Head of caudate nucleus (tissue), 42 donors: ENCODE measurements around the gene LARP1.
"Not testable (repeated sequence)": the region's sequence is repeated elsewhere in the genome, so short reads cannot be mapped to it uniquely, and the experiment has no call there.

ENCODE experiments used
- DNase-seq, 42 donors: peaks; one replicate each; pipeline versions ENCODE4 v3.0.0 to v3.0.0-alpha.2; 2020 to 2021; ENCODE audit warnings: mixed read lengths in 7 of 42
- intact Hi-C: fragments of 100-400 bp; cut with DNase I; formaldehyde crosslinking; loops from one replicate; pipeline ENCODE4 v1.15.0; 2022

Gene LARP1

DNA sequence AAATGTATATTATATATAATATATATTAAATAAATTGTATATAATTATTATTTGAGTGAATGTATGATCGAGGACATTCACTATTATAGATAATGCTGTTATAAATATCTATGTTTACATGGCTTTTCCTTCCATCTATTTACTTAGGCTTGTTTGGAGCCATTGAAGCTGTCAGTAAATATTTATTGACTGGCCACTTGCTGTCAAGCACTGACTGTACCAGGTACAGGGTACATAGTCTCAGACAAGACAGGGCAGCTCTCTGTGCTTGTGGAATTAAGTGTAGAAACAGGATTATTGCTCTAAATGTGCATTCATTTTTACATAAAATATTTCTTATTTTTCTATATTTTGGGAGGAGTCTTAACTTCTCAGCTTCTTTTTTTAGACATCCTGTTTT is 78.9 kb downstream of the LARP1 start:
- DNase-seq: no peak
- intact Hi-C loops: no loop called here

DNA sequence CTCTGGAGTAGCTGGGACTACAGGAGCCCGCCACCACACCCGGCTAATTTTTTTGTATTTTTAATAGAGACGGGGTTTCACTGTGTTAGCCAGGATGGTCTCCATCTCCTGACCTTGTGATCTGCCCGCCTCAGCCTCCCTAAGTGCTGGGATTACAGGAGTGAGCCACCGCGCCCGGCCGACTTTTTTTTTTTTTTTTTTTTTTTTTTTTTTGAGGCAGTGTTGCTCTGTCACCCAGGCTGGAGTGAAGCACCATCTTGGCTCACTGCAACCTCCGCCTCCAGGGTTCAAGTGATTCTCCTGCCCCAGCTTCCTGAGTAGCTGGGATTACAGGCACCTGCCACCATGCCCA is 80.5 kb downstream of the LARP1 start:
- intact Hi-C loops, DNase-seq: not testable (repeated sequence)

DNA sequence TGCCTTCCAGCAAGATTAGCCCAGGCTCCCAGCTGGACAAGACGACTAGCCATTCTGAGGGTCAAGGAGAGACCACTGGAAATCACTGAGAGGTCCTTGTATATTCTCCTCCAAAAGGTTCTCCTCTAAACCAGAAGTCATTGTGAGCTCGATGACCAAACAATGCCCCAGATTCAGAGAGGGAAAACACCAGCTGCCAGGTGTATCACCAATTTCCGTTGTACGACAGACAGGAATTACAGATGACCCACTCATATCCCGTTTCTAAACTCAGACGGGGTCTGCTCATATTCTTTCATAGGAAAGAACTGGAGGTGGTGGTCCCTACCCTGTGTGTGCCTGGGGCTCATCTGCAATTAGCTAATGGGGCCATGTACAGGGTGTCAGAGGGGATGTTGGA is 81.0 kb downstream of the LARP1 start:
- DNase-seq: no peak
- intact Hi-C loops: no loop called here

DNA sequence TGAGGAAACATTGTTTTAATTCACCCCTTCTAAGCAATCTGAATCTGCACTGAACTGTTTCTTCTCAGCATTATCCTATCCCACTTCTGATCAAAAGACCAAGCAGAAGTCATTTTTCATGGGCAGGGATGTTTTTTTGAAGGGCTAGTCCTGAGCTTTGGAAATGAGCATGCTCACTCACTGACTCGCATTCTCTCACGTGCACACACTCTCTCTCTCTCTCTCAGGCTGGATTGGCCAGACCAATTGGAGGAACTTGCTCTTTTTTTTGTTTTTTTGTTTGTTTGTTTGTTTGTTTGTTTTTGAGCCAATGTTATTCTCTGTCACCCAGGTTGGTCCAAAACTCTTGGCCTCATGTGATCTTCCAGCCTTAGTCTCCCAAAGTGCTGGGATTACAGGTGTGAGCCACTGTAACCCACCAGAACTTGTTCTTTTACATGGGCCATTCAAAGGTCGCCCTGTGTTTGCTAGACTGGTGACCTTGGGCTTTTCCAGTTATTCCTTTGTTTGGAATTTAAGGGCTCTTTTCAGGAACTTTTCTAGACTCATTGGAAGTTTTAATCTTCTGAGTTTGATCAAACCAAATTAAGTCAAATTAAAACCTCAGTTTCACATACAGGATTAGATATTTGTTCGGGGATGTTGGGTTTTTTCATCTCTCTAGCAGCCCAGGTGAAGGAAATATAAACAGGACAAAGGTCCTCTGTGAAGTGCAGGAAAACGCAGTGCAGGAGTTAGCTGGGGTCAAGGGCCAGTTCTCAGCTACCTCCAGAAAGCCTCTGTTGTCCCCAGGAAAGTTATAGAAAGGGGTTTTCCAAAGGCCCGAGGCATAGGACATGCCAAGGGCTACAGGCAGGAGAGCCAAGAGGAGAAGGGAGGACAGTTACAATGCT is 82.1 kb downstream of the LARP1 start:
- intact Hi-C loops: no loop called here

DNA sequence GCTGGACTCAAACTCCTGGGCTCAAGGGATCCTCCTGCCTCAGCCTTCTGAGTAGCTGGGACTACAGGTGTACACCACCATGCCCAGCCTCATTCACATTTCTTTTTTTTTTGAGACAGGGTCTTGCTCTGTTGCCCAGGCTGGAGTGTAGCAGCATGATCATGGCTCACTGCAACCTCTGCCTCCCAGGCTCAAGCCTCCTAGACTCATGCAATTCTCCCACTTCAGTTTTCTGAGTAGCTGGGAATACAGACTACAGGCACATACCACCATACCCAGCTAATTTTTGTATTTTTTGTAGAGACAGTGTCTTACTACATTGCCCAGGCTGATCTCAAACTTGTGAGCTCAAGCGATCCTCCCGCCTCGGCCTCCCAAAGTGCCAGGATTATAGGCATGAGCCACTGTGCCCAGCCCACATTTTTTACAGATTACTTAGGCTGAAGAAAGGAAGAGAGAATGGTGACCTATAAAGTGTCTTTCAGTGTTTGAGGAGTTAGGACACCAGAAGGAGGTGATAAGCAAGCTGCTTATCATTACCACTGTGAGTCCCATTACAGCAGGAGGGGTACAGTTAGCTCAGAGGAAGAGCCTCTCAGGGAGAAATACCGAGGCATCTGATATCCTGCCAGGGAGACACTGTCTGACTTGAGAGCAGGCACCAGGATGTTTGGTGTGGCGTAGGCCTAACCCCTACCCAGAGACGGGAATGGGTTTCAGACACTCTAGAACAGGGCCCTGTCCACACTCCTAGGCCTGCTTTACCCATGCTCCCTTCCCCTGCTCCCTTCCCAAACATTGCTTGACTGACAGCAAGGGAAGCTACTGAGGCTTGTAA is 85.5 kb downstream of the LARP1 start:
- intact Hi-C loops: no loop called here
- DNase-seq: no peak

More for the DNA sequence above, 82.1 kb downstream of the LARP1 start:
- no peak for DNase-seq

DNA sequence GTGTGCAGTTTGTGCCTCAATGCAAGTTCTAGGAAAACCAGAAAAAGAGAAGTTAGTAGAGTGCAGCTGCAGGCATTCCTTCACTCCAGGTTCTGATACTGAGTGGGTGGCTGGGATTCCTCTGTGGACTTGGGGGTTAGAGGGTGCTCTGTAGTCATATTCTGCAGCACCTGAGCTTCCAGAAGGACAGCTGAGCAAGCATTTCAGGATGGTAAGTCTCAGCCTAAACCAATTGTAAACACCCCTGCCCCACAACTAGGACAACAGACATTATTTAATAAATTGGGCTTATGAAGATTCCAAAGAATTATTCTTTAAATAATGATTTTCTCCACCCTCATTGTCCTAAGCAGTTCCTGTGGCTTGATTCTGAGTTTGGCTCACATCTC is 86.1 kb downstream of the LARP1 start:
- DNase-seq: no peak
- intact Hi-C loops: no loop called here

DNA sequence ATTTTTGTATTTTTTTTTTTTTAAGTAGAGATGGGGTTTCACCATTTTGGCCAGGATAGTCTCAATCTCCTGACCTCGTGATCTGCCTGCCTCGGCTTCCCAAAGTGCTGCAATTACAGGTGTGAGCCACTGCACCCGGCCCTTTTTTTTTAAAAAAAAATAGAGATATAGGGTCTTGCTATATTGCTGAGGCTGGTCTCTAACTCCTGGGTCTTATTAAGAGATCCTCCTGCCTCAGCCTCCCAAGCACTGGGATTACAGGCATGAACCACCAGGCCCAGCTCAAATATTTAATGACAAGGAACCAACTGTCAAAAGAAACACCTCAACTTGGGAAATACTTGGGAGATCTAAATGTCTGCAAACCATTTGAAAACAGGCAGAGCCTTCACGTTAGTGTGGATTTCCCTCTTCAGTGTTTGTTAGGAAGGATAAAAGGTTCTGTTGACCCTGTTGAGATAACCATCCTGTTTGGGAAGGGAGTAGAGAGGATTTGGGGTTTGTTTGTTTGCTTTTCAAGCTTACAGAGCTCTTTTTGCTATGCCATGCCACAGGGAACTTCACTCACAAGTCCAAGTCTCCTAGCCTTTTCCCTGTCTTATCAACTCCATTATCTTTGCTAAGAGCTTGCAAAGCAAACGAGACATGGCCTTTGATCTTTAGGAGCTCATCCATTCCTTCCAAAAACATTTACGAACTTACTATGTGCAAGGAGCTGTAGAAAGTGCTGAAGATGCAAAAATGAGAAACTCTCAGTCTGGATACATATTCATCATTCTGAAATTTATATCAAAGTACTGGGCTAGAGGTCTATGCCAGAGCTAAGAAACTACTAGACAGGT is 87.7 kb downstream of the LARP1 start:
- intact Hi-C loops: no loop called here
- DNase-seq: no peak

DNA sequence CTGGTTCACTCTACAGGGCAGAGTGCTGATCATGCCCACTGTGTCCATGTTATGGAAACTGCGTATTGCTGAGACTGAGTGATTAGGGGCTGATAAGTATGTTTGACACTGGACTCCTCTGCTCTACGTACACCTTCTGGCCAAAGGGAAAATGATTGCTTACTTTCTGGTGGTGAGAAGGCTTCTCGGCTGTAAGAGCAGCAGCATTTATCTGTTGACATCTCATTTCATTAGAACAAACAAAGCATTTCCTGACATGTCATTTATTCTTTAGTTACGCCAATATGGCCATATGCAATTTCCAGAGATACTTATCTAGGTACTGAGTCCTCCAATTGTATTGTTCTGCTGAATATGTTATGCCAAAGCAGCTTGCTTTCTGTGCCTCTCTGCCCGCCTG is 89.6 kb downstream of the LARP1 start:
- intact Hi-C loops: no loop called here
- no peak for DNase-seq

DNA sequence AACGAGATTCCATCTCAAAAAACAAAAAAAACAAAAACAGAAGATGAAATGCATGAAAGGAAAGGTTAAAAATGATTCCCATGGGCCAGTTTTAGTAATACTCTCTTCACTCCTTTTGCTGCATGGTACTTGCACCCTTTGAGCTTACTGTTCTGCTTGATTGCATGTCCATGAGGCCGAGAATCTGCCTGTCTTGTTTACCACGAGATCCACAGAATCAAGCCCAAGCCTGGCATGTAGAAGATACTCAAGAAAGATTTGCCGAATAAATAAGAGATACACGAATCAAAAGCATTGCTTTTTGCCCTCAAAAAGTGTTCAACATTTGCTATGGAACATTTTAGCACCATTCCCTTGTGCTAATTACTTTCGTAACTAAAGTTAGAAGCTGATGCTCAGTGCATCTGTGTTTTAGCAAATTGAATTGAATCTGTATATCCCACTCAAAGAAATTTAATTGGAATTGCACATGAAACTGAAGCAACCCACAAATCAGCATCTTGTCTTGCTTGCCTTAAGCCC is 94.1 kb downstream of the LARP1 start:
- intact Hi-C loops: no loop called here
- DNase-seq: peak in 5 of 42 donors; percentile 22 to 50 (median 27)

DNA sequence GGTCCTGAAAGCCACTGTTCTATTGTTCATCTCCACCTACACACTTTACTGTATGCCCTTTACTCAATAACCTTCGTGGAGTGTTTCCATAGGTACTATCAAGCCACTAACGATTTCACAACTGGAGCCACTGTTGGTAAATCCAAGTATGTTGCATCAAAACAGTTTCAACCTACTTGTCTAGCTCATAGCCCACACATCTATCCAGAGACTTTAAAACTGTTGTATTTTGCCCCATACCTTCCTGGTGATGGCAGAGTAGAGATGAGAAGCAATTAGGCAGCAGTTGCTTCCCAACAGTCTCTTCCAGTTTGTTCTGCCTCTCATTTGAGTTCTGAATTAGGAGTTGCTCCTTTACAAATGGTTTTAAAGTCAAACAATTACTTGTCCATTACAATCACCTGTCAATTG is 94.6 kb downstream of the LARP1 start:
- peak in 2 of 42 donors; percentile 1 to 27 for DNase-seq
- intact Hi-C loops: no loop called here

DNA sequence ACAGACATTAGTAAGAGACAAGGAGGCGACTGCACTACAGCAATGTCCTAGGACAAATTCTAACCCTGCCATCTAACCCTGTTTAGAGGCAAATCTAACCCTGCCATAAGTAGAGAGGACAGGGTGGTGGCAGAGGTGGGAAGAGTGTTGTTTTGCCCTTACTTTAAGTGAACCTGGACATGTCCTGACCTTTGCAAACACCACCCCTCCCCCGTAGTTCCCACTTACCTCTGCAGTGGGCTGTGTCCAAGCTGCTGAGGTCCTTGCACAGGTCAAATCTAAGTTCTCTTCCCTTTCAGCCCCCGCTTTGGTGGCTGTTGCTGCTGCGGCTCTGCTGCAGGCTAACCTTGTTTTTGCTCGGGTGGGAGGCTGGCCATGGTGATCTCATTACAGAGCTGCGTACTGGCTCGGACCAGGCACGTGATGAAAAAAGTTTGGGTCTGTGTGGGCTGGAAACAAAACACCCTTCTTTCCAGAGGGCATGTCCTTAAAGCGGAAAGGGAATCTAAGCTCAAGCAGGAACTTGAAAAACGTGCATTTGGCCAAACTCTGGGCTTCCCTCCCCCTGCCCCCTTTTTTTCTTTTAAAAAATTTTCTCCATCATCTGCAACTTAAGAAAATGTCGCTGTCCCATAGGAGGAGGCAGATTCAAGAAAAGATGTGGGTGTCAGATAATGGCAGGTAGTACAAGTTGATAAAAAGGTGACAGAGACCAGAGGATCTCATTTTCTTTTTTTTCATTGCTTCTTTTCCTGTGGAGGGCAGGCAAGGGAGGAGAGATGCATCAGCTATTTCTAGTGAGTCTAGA is 95.3 kb downstream of the LARP1 start, which contains the start of gene FAXDC2:
Gene FAXDC2, minus strand, starts transcription at position 349 of the 808 bp plus-strand sequence. CDS start 12,425 bp downstream, outside the sequence.
- intact Hi-C loops: no loop called here
- DNase-seq: peak; percentile 47 to 93 (median 82)

DNA sequence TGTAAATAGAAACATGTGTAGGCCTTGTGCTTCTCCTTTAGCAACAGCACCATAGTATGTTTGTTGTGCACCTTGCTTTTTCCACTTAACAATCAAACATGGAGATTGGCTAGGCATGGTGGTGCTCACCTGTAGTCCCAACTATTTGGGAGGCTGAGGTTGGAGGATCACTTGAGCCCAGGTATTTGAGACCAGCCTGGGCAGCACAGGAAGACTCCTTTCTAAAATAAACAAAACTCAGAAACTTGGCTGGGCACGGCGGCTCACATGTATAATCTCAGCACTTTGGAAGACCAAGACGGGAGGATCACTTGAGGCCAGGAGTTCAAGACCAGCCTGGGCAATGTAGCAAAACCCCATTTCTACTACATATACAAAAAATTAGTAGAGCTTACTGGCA is 96.2 kb downstream of the LARP1 start:
- DNase-seq: peak in 2 of 42 donors; percentile 12
- intact Hi-C loops: no loop called here

DNA sequence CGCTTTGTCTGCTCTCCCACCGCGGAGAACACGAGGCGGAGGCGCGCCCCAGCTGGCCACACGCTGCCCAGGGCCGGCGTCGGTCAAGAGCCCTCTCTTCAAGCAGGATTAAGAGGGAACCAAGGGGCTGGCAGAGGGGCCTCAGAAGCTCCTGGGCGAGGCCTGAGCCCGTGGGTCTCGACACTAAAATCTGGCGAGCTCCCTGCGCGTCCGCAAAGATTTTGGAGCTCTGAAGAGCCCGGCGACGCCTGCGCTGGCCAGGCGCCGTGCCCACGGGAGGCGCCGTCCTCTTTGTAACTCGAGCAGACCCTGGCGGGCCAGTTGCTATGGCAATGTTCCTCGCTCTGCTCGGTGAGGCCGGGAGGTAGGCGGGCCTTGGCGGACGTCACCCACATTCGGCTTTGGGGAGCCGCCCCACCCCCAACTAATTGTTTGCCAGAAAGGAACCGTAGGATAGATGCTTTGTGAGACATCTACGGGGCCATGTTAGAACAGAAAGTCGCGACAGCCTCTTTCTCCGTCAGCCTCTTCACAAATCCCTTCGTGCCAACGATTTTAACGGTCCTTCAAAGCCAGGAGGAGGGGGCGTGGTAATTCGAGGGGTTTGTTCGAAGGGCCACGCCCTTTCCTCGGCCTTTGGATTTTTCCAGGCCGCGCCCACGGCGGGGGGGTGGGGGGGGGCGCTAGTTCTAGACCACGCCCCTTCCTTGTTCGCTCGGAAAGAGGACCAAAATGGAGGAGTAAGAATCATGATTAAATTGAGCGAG is 102.5 kb downstream of the LARP1 start:
- peak; percentile 86 to 97 (median 92) for DNase-seq
- intact Hi-C loops: loop anchor here (2.0 kb wide), 2 partner anchors 83 to 103 kb away; partner anchors contain the start of genes LARP1 and MRPL22

DNA sequence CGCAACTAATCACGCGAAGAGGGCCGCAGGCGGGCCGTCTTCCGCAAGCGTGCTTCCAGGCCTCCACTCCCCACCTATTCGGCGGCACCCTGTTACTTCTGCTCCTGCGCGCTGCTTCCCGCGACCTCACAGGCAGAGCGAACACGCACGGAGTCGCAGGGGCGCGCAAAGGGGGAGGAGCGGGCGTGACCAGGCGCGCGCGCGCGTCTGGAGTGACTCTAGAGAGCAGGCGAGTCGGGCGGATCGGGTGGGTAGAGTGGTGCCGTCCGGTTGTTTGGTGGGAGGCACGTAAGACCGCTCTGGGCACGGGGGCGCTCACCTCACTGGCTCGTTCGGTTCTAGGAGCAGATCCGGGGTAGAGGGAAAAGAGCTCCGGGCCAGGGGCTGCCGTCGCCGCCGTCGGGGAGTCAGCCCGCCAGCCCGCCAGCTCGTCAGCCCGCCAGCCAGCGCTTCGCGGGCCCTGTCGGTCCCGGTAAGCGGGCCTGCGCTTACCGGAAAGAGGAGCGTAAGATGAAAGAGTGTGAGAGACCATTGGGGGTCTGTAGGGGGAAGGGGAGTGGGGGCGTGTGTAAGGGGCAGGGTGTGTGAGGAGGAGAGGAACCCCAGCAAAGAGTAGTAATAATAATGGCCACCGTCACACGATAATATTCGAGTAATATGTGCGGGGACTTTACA is 103.3 kb downstream of the LARP1 start, which contains the start of gene CNOT8:
Gene CNOT8, plus strand, starts transcription at position 331 of the 675 bp plus-strand sequence. CDS start 4,652 bp downstream, outside the sequence.
- intact Hi-C loops: loop anchor here (2.0 kb wide), 2 partner anchors 82 to 104 kb away; partner anchors contain the start of genes LARP1 and MRPL22
- peak; percentile 97 to 100 (median 99) for DNase-seq

DNA sequence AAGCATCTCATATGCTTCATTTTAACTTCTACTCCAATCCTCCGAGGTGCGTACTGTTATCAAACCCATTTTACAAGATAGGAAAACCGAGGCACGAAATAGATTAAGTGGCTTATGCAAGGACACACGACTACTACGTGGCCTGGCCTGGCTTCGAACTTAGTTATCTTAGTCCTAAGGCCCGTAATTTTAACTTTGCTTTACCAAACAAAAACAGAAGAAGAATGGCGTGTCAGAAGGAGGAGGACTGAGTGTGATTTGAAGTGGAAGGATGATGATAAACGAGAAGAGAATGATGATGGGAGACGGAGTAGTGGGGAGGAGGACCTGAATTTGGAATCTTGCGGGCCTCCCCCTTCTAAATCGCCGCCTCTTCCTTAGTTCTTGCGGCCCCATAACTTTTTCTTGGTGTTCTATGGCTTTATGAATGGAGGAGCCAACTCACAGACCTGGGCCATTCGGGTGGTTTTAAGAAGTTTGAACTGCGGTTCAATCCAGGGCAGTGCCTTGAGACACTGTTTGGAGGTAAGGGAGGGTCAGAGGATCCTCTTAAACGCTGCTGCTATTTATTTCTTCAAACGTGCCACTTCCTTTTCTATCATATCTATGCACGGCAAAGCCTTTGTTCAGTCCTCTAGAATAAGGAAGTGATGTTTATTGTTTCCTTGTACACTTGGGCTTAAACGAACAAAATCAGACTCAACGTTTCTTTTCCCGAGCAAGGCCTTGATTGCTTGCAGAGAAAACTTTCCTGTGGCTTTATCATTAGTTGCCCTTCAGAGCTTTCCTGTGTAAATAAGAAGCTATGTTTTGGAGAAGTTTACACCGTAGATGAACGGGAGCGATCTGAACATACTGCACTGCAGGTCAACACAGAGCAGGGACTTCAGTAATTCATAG is 104.0 kb downstream of the LARP1 start:
- intact Hi-C loops: loop anchor here (2.0 kb wide), 2 partner anchors 82 to 104 kb away; partner anchors contain the start of genes LARP1 and MRPL22
- no peak for DNase-seq
